ENCODE measurements around the gene SYN1. TPM values are rescaled to one million over a fixed set of nuclear protein-coding genes. Genes with fewer than 3 reads are reported as not detected.

The SYN1 gene
- 0.15 to 0.73 TPM (median 0.42 TPM) in 5 replicates for total RNA-seq (2022; extraction: Qiagen RNA extraction)

DNA sequence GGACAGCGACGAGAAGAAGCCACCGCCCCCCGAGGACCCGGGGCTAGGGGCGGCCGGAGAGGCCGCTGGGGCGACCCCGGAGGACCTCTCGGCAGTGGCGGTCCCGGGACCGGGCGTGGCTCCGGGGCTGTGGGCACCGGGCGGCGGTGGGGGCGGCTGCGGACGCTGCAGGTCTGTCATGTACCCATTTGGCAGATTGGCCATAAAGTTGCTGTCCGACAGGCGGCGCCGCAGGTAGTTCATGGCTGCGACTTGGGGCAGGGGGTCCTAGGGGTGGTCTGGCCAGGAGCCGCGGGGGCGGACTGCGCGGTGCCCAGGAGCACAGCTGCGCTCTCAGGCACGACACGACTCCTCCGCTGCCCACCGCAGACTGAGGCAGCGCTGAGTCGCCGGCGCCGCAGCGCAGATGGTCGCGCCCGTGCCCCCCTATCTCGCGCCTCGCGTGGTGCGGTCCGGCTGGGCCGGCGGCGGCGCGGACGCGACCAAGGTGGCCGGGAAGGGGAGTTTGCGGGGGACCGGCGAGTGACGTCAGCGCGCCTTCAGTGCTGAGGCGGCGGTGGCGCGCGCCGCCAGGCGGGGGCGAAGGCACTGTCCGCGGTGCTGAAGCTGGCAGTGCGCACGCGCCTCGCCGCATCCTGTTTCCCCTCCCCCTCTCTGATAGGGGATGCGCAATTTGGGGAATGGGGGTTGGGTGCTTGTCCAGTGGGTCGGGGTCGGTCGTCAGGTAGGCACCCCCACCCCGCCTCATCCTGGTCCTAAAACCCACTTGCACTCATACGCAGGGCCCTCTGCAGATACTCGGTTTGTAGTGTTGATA is at the start of gene SYN1:
SYN1 (minus strand) TSS at position 372 of the 817 bp plus-strand sequence; CDS start at position 243, 129 bp downstream.

DNA sequence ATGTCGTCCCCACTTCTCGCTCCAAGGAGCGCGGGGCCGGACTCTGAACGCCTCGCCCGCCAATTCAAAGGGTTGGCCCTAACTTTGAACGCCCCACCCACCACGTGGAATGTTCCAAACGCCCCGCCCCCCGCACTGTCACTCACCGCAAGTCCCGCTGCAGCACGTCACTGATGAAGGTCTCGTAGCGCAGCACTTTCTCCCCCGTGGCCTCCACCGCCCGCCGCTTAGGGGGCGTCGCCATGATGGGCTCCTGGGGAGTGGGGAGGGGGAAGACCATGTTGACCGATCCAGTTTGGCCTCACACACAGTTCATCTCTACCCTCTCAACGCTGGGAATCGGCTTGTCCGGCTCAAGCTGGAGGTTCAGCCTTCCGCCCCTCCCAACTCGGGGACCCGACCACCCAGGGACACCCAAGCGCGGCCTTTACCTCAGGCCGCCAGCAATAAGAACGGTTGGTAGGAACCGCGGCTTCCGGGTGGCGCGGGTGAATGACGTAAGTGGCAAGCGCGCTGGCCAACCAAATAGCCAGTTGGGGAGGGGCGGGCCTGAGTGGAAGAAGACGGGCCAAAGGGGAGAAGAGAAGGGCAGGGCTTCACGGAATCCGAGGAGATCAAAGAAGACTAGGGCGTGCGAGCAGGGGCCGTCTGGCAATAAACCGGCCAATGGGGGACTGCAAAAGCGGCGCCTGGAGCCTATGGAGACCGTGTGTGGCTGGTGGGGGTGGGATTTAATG is 39.2 kb upstream of the SYN1 start, which contains the start of gene UXT:
UXT (minus strand) TSS at position 497 of the 737 bp plus-strand sequence; CDS start at position 244, 253 bp downstream.

DNA sequence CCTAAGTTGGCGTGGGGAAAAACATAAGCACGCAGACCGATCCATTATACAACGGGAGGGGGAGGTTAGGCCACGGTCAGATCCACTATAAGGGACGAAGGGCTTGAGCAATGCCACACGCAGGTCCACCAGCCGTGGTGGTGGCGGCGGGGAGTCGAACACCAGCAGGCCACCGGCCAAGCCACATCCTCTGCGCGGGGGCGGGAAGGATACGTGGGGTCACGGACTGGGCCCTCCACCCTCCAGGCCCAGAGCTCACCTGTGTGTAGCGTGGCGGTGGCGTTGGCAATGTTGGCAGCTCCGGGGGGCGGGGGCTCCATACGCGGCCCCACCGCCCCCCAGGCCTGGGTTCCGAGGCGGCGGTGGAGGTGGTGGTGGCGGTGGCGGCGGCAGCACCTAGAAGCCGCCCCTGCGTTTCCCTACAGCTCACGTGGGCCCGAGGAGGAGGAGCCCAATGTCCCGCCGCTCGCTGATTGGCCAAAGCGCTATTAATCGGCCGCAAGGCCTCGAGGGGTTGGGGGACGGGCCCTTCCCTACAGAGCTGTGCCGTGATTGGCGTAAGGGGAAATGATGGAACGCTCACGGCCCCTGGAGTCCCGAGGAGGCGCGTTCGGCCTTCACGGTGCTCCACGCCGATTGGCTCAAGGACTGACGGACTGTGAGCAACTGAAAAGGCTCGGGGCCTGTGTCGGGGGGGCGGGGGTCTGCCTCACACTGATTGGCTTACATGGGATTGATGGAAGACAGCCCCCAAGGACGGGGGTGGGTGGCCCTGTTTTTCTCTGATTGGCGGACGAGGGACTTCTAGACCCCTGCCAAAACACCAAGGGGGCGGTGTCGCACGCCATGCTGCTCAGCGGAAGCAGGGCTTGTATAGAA is 30.7 kb upstream of the SYN1 start, which contains the start of gene ELK1:
ELK1 (minus strand) TSS at position 400 of the 879 bp plus-strand sequence. CDS start 9,122 bp downstream, outside the sequence.

DNA sequence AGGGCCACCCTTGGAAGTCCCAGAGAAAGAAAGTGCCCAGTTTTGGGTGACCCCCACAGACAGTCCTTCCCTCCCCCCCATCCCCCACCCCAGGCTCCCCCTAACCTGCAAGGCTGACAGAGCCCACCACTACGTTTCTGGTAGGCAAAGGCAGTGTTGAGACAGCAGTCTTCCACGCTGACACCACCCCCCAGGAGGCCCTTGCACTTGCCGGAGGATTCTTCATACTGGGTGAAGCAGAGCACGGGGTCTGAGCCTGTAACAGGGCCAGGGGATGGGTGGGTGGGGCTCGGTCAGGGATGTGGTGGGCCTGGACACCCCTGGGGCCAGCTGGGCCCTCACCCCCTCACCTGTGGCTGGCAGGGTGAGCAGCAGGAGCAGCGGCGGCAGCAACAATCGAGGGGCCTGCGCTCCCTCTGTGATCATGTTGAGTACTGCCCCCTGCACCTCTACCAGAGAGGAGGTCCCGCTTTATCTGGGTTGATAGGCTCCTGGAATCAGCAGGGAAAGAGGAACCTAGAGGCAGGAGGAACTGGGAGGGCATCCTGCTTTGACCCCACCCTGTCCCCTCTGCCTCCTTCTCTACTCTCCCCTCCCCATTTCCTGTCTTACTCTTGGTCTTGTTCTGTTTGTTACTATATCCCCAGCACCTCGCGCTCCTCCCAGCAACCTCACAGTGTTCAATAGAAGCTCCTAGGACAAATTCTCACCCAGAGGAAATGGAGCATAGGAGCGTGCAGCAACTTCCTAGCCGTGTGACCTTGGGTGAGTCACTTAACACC is 10.0 kb upstream of the SYN1 start, which contains the start of gene CFP:
CFP (minus strand) TSS at position 512 of the 782 bp plus-strand sequence; CDS start at position 426, 86 bp downstream.

DNA sequence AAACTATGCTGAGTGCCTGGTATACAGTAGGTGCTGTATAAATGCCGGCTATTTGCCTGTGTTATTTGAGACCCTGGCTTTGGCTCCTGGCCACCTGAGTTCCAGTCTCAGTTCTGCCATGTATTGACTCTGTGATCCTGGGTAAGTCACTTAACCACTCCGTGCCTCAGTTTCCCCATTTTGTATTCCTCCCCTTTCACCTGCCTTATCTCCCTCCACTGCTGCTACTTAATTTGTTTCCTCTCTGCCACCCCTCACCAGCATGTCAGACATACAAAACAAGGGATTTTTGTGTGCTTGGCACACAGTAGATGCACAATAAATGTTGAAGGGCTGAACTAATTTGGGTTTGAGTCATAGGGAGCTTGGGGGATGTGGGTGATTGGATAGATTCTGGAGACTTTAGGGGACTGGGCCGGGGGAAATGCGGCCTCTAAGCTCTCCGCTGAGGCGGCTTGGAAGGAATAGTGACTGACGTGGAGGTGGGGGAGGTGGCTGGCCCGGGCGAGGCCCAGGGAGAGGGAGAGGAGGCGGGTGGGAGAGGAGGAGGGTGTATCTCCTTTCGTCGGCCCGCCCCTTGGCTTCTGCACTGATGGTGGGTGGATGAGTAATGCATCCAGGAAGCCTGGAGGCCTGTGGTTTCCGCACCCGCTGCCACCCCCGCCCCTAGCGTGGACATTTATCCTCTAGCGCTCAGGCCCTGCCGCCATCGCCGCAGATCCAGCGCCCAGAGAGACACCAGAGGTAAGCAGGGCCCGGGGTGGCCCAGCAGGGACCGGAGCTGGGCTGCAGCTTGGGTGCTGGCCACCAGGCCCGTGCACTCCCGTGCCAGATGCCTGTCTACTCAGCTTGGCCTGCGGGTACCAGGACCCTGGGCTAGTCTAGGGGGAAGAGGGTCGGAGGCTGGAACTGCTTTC is 37.7 kb downstream of the SYN1 start, which contains the start of gene TIMP1:
TIMP1 (plus strand) TSS at position 706 of the 917 bp plus-strand sequence. CDS start 980 bp downstream, outside the sequence.

DNA sequence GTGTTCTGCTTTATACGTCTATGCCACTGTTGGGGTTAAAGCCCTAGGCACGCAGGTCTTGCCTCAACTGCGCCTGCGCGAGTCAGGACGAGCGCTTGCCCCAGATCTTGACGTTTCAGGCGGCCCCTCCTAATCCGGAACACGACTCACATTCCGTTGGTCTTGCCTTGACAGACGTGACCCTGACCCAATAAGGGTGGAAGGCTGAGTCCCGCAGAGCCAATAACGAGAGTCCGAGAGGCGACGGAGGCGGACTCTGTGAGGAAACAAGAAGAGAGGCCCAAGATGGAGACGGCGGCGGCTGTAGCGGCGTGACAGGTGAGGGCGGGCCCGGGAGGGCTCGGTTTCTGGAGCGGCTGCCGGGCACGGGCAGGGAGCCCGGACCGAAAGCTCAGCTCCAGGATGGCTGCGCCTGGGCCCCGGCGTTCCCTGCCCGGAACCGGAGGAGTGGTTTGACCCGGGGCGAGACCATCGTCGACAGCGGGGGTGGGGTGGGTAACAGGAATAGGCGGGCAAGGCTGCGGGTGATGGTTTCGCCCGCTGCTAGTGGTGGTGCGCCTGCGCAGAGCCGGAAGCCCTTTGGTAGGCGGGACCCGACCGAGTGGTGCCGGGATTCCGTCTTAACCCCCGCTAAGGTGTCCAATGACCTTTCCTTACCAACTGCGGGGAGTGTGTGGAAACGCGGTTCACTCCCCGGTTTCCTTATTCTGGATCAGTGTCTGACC is 58.6 kb downstream of the SYN1 start, which contains the start of gene ARAF:
ARAF (plus strand) TSS at position 272 of the 725 bp plus-strand sequence. CDS start 1,763 bp downstream, outside the sequence.

Other genes starting within 250 kb of the SYN1 start
- gene ZNF157, start 249.3 kb downstream of the SYN1 start, total RNA-seq (2022; extraction: Qiagen RNA extraction) = 0.05 TPM in 2 of 5 replicates, not detected in the others
- gene ZNF41, start 136.6 kb downstream of the SYN1 start, total RNA-seq (2022; extraction: Qiagen RNA extraction) = 3.6 to 4.5 TPM (median 4.3 TPM) in 5 replicates
- gene ARAF, start 58.7 kb downstream of the SYN1 start, total RNA-seq (2022; extraction: Qiagen RNA extraction) = 40.3 to 59.5 TPM (median 55.8 TPM) in 5 replicates
- gene TIMP1, start 37.4 kb downstream of the SYN1 start, total RNA-seq (2022; extraction: Qiagen RNA extraction) = 247 to 270 TPM (median 250 TPM) in 5 replicates
- gene CFP, start 10.1 kb upstream of the SYN1 start, total RNA-seq (2022; extraction: Qiagen RNA extraction) = 0.30 to 0.95 TPM (median 0.34 TPM) in 5 replicates
- gene ELK1, start 30.7 kb upstream of the SYN1 start, total RNA-seq (2022; extraction: Qiagen RNA extraction) = 30.4 to 40.1 TPM (median 38.5 TPM) in 5 replicates
- gene UXT, start 39.3 kb upstream of the SYN1 start, total RNA-seq (2022; extraction: Qiagen RNA extraction) = 157 to 183 TPM (median 163 TPM) in 5 replicates
- gene ZNF81, start 217.0 kb upstream of the SYN1 start, total RNA-seq (2022; extraction: Qiagen RNA extraction) = 4.6 to 5.6 TPM (median 4.9 TPM) in 5 replicates